SHP77 (cell line): ENCODE measurements around the gene TTK.
"Not testable (repeated sequence)": the region's sequence is repeated elsewhere in the genome, so short reads cannot be mapped to it uniquely, and the experiment has no call there.

ENCODE experiments used
- DNase-seq, 2 experiments: peaks; one replicate each; lab custom pipeline; 2025; lab: John Stamatoyannopoulos, UW

TTK gene

GRCh38 chr6:80021591-80021990 is 17.1 kb downstream of the TTK start:
- DNase-seq: no peak

GRCh38 chr6:80022803-80023202 is 18.4 kb downstream of the TTK start:
- DNase-seq: no peak

GRCh38 chr6:80028589-80028988 is 24.1 kb downstream of the TTK start:
- no peak for DNase-seq

GRCh38 chr6:80029470-80029869 is 25.0 kb downstream of the TTK start:
- DNase-seq: no peak

GRCh38 chr6:80048220-80048619 is 43.8 kb downstream of the TTK start:
- DNase-seq: not testable (repeated sequence)

- no peak for DNase-seq
Observed at GRCh38 chr6:80060774-80061173, 56.3 kb downstream of the TTK start.

- DNase-seq: not testable (repeated sequence)
Observed at GRCh38 chr6:80068146-80068545, 63.7 kb downstream of the TTK start.

GRCh38 chr6:80070431-80070830 is 66.0 kb downstream of the TTK start:
- DNase-seq: not testable (repeated sequence)

GRCh38 chr6:80077067-80077466 is 72.6 kb downstream of the TTK start:
- no peak for DNase-seq

- DNase-seq: no peak
Observed at GRCh38 chr6:80088637-80089036, 84.2 kb downstream of the TTK start.

GRCh38 chr6:80091506-80091905 is 87.1 kb downstream of the TTK start:
- no peak for DNase-seq
